Measurements from ENCODE around the gene KRT6C.

The KRT6C gene

GRCh38 chr12:52437508-52437907, 36.1 kb downstream of the KRT6C start:
- no peak for DNase-seq (ENCODE audit: extremely low read depth, low read depth)
- TF ChIP-seq CTCF (IDR thresholded peaks at IDR 0.05; ENCODE audit: low read depth, low read length), result no peak

GRCh38 chr12:52436828-52437474, 36.7 kb downstream of the KRT6C start:
- no peak for DNase-seq (ENCODE audit: extremely low read depth, low read depth)
- TF ChIP-seq CTCF (IDR thresholded peaks at IDR 0.05; ENCODE audit: low read depth, low read length), result no peak

- TF ChIP-seq CTCF (IDR thresholded peaks at IDR 0.05; ENCODE audit: low read depth, low read length), result no peak
- no peak for DNase-seq (ENCODE audit: extremely low read depth, low read depth)
Measured at GRCh38 chr12:52436000-52436827, 37.4 kb downstream of the KRT6C start.

- TF ChIP-seq CTCF (IDR thresholded peaks at IDR 0.05; ENCODE audit: low read depth, low read length), result no peak
Measured at GRCh38 chr12:52435659-52435999, 38.0 kb downstream of the KRT6C start.

GRCh38 chr12:52434760-52435530, 38.7 kb downstream of the KRT6C start:
- no peak for DNase-seq (ENCODE audit: extremely low read depth, low read depth)
- no peak for TF ChIP-seq CTCF (IDR thresholded peaks at IDR 0.05; ENCODE audit: low read depth, low read length)

More at GRCh38 chr12:52435659-52435999, 38.0 kb downstream of the KRT6C start:
- DNase-seq (ENCODE audit: extremely low read depth, low read depth), result no peak

- no peak for DNase-seq (ENCODE audit: extremely low read depth, low read depth)
- TF ChIP-seq CTCF (IDR thresholded peaks at IDR 0.05; ENCODE audit: low read depth, low read length), result no peak
Measured at GRCh38 chr12:52434081-52434733, 39.4 kb downstream of the KRT6C start, which contains the start of gene KRT75. Gene KRT75, minus strand, starts transcription at chr12:52434371. Its CDS starts 67 bp downstream, at chr12:52434304.
